Measurements from ENCODE around the gene TIGD7. TPM values are rescaled to one million over a fixed set of nuclear protein-coding genes. Genes with fewer than 3 reads are reported as not detected.

The TIGD7 gene
- total and polyA plus RNA-seq, 2 of the 13 experiments (the other 11 are each of a cell fraction or from before 2014, with no cell fraction given) = not detected

DNA sequence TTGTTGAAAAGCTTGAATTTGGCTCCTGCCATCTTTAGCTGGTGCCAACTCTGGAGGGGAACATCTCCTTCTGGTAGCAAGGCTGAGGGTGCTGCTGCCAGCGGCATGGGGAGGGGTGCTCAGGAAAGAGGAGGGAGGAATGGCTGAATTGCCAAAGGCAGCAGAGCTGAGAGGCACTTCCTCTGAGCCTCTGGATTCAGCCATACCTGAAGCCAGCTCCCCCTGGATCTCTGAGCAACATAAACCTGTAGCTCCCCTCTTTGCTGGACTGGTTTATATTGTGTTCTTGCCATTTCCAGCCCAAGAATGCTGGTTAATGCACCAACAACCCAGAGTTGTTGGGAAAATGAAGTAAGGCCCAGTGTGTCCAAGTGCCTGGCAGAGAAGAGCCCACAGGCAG, 56.2 kb downstream of the TIGD7 start:
- DNase-seq (ENCODE audit: low spot score) = no peak
- intact Hi-C loops (cut with micrococcal nuclease; ENCODE audit: unreplicated experiment) (no loop called here), in situ Hi-C loops (cut with HindIII; ENCODE audit: extremely low pct_ligation_motif_present, low pct_unique_long_range_greater_than_20kb) (no loop called here)
- POLR2A ChIA-PET = no interaction called here
- Histone ChIP-seq H2AFZ (ENCODE audit: low read length) (no peak overlapping the region), H3K27ac (ENCODE audit: extremely low read length, insufficient read depth, low read length) (no peak overlapping the region), H3K4me1 (ENCODE audit: insufficient read depth, low read length) (peaks cover 20% of the 10 kb centered on the region), H3K4me2 (ENCODE audit: low read depth, low read length) (no peak overlapping the region), H3K9me3 (ENCODE audit: low read length) (no peaks in the 10 kb centered on the region), H3K9ac (ENCODE audit: insufficient read depth, low read depth, low read length) (no peak overlapping the region), H3K4me3 (replicated peaks in 1 of 3; ENCODE audit: insufficient read depth in 1 of 3, low read depth in 2 of 3, low read length in 3 of 3) (no peak overlapping the region), H3K79me2 (ENCODE audit: insufficient read depth, low read length) (no peaks in the 10 kb centered on the region), H3K36me3 (replicated peaks in 1 of 2; ENCODE audit: control insufficient read depth in 1 of 2, insufficient read depth in 2 of 2, low read length in 2 of 2) (no peaks in the 10 kb centered on the region), H3K27me3 (ENCODE audit: control insufficient read depth in 1 of 2, insufficient read depth in 2 of 2, low read length in 2 of 2) (peaks cover 6 to 39% of the 10 kb centered on the region in 2 experiments; a peak in 4 of 5 replicates), H4K20me1 (ENCODE audit: insufficient read depth, low read length) (no peaks in the 10 kb centered on the region)
- TF ChIP-seq ZNF674 (CRISPR knock-in tag; IDR thresholded peaks at IDR 0.05; ENCODE audit: low read depth) (no peak), ZNF329 (CRISPR knock-in tag; IDR thresholded peaks at IDR 0.05; ENCODE audit: low read depth) (peak; percentile 97)
- ATAC-seq = no peak
- no peak for FAIRE-seq
- no TSS peak for BruUV-seq (replicated peaks)
- WGBS (ENCODE audit: low lambda C conversion rate) = 0% methylated on average over 1 of the region's 1 CpG
- CTCF ChIA-PET (ENCODE audit: low intra/inter-chr PET ratio, low total read pairs) = no interaction called here

Other genes starting within 250 kb of the TIGD7 start
- gene IL32, start 239.8 kb downstream of the TIGD7 start, total RNA-seq (2016; rRNA removed; fragmentation: Illumina TruSeq; extraction: Trizol) = 115 and 127 TPM in 2 replicates
- gene IL32, start 239.8 kb downstream of the TIGD7 start, polyA plus RNA-seq (2011; rRNA removed) = 165 and 258 TPM in 2 replicates
- gene ZSCAN10, start 206.1 kb downstream of the TIGD7 start, total RNA-seq (2016; rRNA removed; fragmentation: Illumina TruSeq; extraction: Trizol) = not detected in 2 replicates
- not detected in 2 replicates for gene ZSCAN10, start 206.1 kb downstream of the TIGD7 start, polyA plus RNA-seq (2011; rRNA removed)
- 6.7 and 10.2 TPM in 2 replicates for gene ZNF205, start 192.8 kb downstream of the TIGD7 start, total RNA-seq (2016; rRNA removed; fragmentation: Illumina TruSeq; extraction: Trizol)
- 5.8 and 6.5 TPM in 2 replicates for gene ZNF205, start 192.8 kb downstream of the TIGD7 start, polyA plus RNA-seq (2011; rRNA removed)
- gene ZNF213, start 170.4 kb downstream of the TIGD7 start, total RNA-seq (2016; rRNA removed; fragmentation: Illumina TruSeq; extraction: Trizol) = 0.97 and 1.2 TPM in 2 replicates
- gene ZNF213, start 170.4 kb downstream of the TIGD7 start, polyA plus RNA-seq (2011; rRNA removed) = 0.59 and 0.77 TPM in 2 replicates
- gene OR1F1, start 117.2 kb downstream of the TIGD7 start, total RNA-seq (2016; rRNA removed; fragmentation: Illumina TruSeq; extraction: Trizol) = not detected in 2 replicates
- 0.90 and 0.97 TPM in 2 replicates for gene OR1F1, start 117.2 kb downstream of the TIGD7 start, polyA plus RNA-seq (2011; rRNA removed)
- gene ZNF200, start 70.3 kb downstream of the TIGD7 start, total RNA-seq (2016; rRNA removed; fragmentation: Illumina TruSeq; extraction: Trizol) = 16.5 and 18.0 TPM in 2 replicates
- 3.5 and 4.0 TPM in 2 replicates for gene ZNF200, start 70.3 kb downstream of the TIGD7 start, polyA plus RNA-seq (2011; rRNA removed)
- 0.11 TPM in 1 of 2 replicates, not detected in the other for gene MEFV, start 48.8 kb downstream of the TIGD7 start, total RNA-seq (2016; rRNA removed; fragmentation: Illumina TruSeq; extraction: Trizol)
- gene MEFV, start 48.8 kb downstream of the TIGD7 start, polyA plus RNA-seq (2011; rRNA removed) = 0.07 and 0.22 TPM in 2 replicates
- 40.3 and 41.2 TPM in 2 replicates for gene ZNF263, start 21.9 kb downstream of the TIGD7 start, total RNA-seq (2016; rRNA removed; fragmentation: Illumina TruSeq; extraction: Trizol)
- gene ZNF263, start 21.9 kb downstream of the TIGD7 start, polyA plus RNA-seq (2011; rRNA removed) = 10.2 and 14.7 TPM in 2 replicates
- gene ZNF75A, start 67 bp upstream of the TIGD7 start, total RNA-seq (2016; rRNA removed; fragmentation: Illumina TruSeq; extraction: Trizol) = 1.3 and 2.1 TPM in 2 replicates
- gene ZNF75A, start 67 bp upstream of the TIGD7 start, polyA plus RNA-seq (2011; rRNA removed) = 1.4 and 2.0 TPM in 2 replicates
- gene OR2C1, start 50.5 kb upstream of the TIGD7 start, total RNA-seq (2016; rRNA removed; fragmentation: Illumina TruSeq; extraction: Trizol) = not detected in 2 replicates
- not detected in 2 replicates for gene OR2C1, start 50.5 kb upstream of the TIGD7 start, polyA plus RNA-seq (2011; rRNA removed)
- gene ZSCAN32, start 95.6 kb upstream of the TIGD7 start, total RNA-seq (2016; rRNA removed; fragmentation: Illumina TruSeq; extraction: Trizol) = 10.7 and 11.7 TPM in 2 replicates
- gene ZSCAN32, start 95.6 kb upstream of the TIGD7 start, polyA plus RNA-seq (2011; rRNA removed) = 12.7 and 12.8 TPM in 2 replicates
- 10.0 and 10.6 TPM in 2 replicates for gene ZNF174, start 95.8 kb upstream of the TIGD7 start, total RNA-seq (2016; rRNA removed; fragmentation: Illumina TruSeq; extraction: Trizol)
- 7.6 and 8.3 TPM in 2 replicates for gene ZNF174, start 95.8 kb upstream of the TIGD7 start, polyA plus RNA-seq (2011; rRNA removed)
- 2.4 and 3.8 TPM in 2 replicates for gene ZNF597, start 138.1 kb upstream of the TIGD7 start, total RNA-seq (2016; rRNA removed; fragmentation: Illumina TruSeq; extraction: Trizol)
- 1.2 and 1.3 TPM in 2 replicates for gene ZNF597, start 138.1 kb upstream of the TIGD7 start, polyA plus RNA-seq (2011; rRNA removed)
- gene NAA60, start 138.2 kb upstream of the TIGD7 start, total RNA-seq (2016; rRNA removed; fragmentation: Illumina TruSeq; extraction: Trizol) = 14.7 and 16.9 TPM in 2 replicates
- 29.9 and 32.0 TPM in 2 replicates for gene NAA60, start 138.2 kb upstream of the TIGD7 start, polyA plus RNA-seq (2011; rRNA removed)
- not detected in 2 replicates for gene C16orf90, start 190.1 kb upstream of the TIGD7 start, total RNA-seq (2016; rRNA removed; fragmentation: Illumina TruSeq; extraction: Trizol)
- gene C16orf90, start 190.1 kb upstream of the TIGD7 start, polyA plus RNA-seq (2011; rRNA removed) = not detected in 2 replicates
- 19.5 and 25.9 TPM in 2 replicates for gene CLUAP1, start 195.6 kb upstream of the TIGD7 start, total RNA-seq (2016; rRNA removed; fragmentation: Illumina TruSeq; extraction: Trizol)
- gene CLUAP1, start 195.6 kb upstream of the TIGD7 start, polyA plus RNA-seq (2011; rRNA removed) = 3.5 and 6.0 TPM in 2 replicates

Measured in HepG2 (cell line).